HepG2 (cell line): ENCODE measurements around the gene PPP1R13L.
A peak's percentile ranks its signal among the peaks of the same experiment; 100 is the strongest.

Source experiments
- ARHGAP35 ChIP-seq: sonication (generic); formaldehyde crosslinking; IDR thresholded peaks from 2 replicates; pipeline ENCODE4 v1.9.0; 2022; ENCODE audit warnings: mild to moderate bottlenecking, inconsistent platforms, moderate library complexity, missing genetic modification reagents, borderline replicate concordance
- CTCF ChIP-seq: sonication (generic); formaldehyde crosslinking; IDR thresholded peaks from 2 replicates; pipeline ENCODE4 v1.5.0; 2020; ENCODE audit warnings: mild to moderate bottlenecking, missing genetic modification reagents, moderate library complexity
- HMGXB4 ChIP-seq, 2 experiments: sonication (generic) in 1 of 2; formaldehyde crosslinking in 1 of 2; IDR thresholded peaks; 2 replicates each; pipeline versions ENCODE4 v1.4.0 to v1.6.1; 2018 to 2020; ENCODE audit warnings: missing genetic modification reagents in 2 of 2, borderline replicate concordance in 1 of 2, low read depth in 1 of 2, mild to moderate bottlenecking in 1 of 2, missing biosample characterization in 1 of 2
- MAFK ChIP-seq, 2 experiments: IDR thresholded peaks in 1 of 2; conservative IDR thresholded peaks in 1 of 2; 2 replicates each; pipeline ENCODE4 v1.6.1; 2011; ENCODE audit warnings: improper control_type of control experiment in 2 of 2, low read length in 2 of 2
- RELA ChIP-seq: sonication (generic); formaldehyde crosslinking; IDR thresholded peaks from 2 replicates; pipeline ENCODE4 v1.4.0; 2020; ENCODE audit warnings: missing genetic modification reagents
- TCF12 ChIP-seq, 2 experiments: fragments of 450-650 bp in 1 of 2; sonication (generic) in 1 of 2; formaldehyde crosslinking in 1 of 2; IDR thresholded peaks; 2 replicates each; pipeline versions ENCODE4 v1.6.1 to v1.8.0; 2017 to 2022; ENCODE audit warnings: antibody characterized with exemption in 1 of 2, mild to moderate bottlenecking in 1 of 2, missing genetic modification reagents in 1 of 2, moderate library complexity in 1 of 2
- ZNF232 ChIP-seq: sonication (generic); formaldehyde crosslinking; IDR thresholded peaks from 2 replicates; pipeline ENCODE4 v1.4.0; 2020; ENCODE audit warnings: missing genetic modification reagents, borderline replicate concordance

GRCh38 chr19:45406226-45407090 lies 1.6 kb upstream of the PPP1R13L start, which contains the start of gene POLR1G:
- peak in 1 of 2 experiments; percentile 75; a peak in 3 of 4 replicates for TF ChIP-seq HMGXB4 (CRISPR knock-in tag; IDR thresholded peaks at IDR 0.05; ENCODE audit: borderline replicate concordance in 1 of 2, low read depth in 1 of 2)
- no peak for TF ChIP-seq TCF12 (IDR thresholded peaks at IDR 0.05)
- TF ChIP-seq TCF12 (CRISPR knock-in tag; IDR thresholded peaks at IDR 0.05), result 0 out of 2 replicates have a peak, but pooled peaks have one; percentile 45
- TF ChIP-seq MAFK (conservative IDR thresholded peaks at IDR 0.05 in 1 of 2, IDR thresholded peaks at IDR 0.05 in 1 of 2; ENCODE audit: low read length in 2 of 2), result no peak
- no peak for TF ChIP-seq ZNF232 (CRISPR knock-in tag)
- TF ChIP-seq ARHGAP35 (CRISPR knock-in tag), result peak; percentile 22; the same call in 1 of the 2 replicates
- no peak for TF ChIP-seq CTCF (CRISPR knock-in tag)
- TF ChIP-seq RELA (CRISPR knock-in tag), result no peak
